CD8-positive, alpha-beta memory T cell (primary cell): Measurements from ENCODE around the gene SPINK13. TPM values are rescaled to one million over a fixed set of nuclear protein-coding genes. Genes with fewer than 3 reads are reported as not detected.
"Not testable (repeated sequence)": the region's sequence is repeated elsewhere in the genome, so short reads cannot be mapped to it uniquely, and the experiment has no call there.

Experiments used
- CTCF ChIA-PET: fragments of 350-600 bp; sonication (Branson Sonifier 250); formaldehyde crosslinking; loops from one replicate; lab custom pipeline; 2021; ENCODE audit warnings: antibody characterized with exemption; lab: Charles Lee
- POLR2A ChIA-PET: fragments of 350-600 bp; sonication (Branson Sonifier 250); formaldehyde crosslinking; loops from one replicate; lab custom pipeline; 2021; ENCODE audit warnings: antibody characterized with exemption; lab: Charles Lee
- DNase-seq, 5 donors: peaks; one replicate each; pipeline versions ENCODE4 v3.0.0 to v3.0.0-alpha.2; 2020 to 2022; ENCODE audit warnings: mixed read lengths in 1 of 5
- H3K27ac ChIP-seq: one replicate; pipeline ENCODE4 v1.7.0; 2013; ENCODE audit warnings: low read depth, mild to moderate bottlenecking, low read length, moderate library complexity
- H3K27me3 ChIP-seq: 2 replicates; pipeline ENCODE4 v1.7.0; 2013; ENCODE audit warnings: low read length, mild to moderate bottlenecking; ENCODE audit not compliant: insufficient read depth, poor library complexity, severe bottlenecking
- H3K36me3 ChIP-seq: 2 replicates; pipeline ENCODE4 v1.7.0; 2013; ENCODE audit warnings: mild to moderate bottlenecking, low read length, moderate library complexity; ENCODE audit not compliant: insufficient read depth
- H3K4me1 ChIP-seq: 2 replicates; pipeline ENCODE4 v1.7.0; 2013; ENCODE audit warnings: mild to moderate bottlenecking, low read length, moderate library complexity; ENCODE audit not compliant: insufficient read depth
- H3K4me3 ChIP-seq: 2 replicates; pipeline ENCODE4 v1.7.0; 2013; ENCODE audit warnings: mild to moderate bottlenecking, low read length
- H3K9me3 ChIP-seq: 2 replicates; pipeline ENCODE4 v1.7.0; 2013; ENCODE audit warnings: mild to moderate bottlenecking, low read length
- H3K27ac Mint-ChIP-seq, 8 donors: one replicate each; pipeline ENCODE4 v1.8.0; 2020 to 2021; ENCODE audit warnings: mixed read lengths in 8 of 8, mild to moderate bottlenecking in 6 of 8, inconsistent platforms in 3 of 8, moderate library complexity in 3 of 8
- H3K27me3 Mint-ChIP-seq, 2 donors: one replicate each; pipeline ENCODE4 v1.8.0; 2020 to 2021; ENCODE audit warnings: mixed read lengths in 2 of 2, mild to moderate bottlenecking in 1 of 2, moderate library complexity in 1 of 2
- H3K36me3 Mint-ChIP-seq, 3 donors: one replicate each; pipeline ENCODE4 v1.8.0; 2020 to 2021; ENCODE audit warnings: mixed read lengths in 3 of 3, inconsistent platforms in 1 of 3, mild to moderate bottlenecking in 1 of 3
- H3K4me1 Mint-ChIP-seq, 3 donors: one replicate each; pipeline ENCODE4 v1.8.0; 2020 to 2021; ENCODE audit warnings: mixed read lengths in 3 of 3, inconsistent platforms in 1 of 3, mild to moderate bottlenecking in 1 of 3
- H3K4me3 Mint-ChIP-seq, 7 donors: one replicate each; pipeline ENCODE4 v1.8.0; 2020 to 2021; ENCODE audit warnings: mixed read lengths in 7 of 7, mild to moderate bottlenecking in 6 of 7, moderate library complexity in 4 of 7, inconsistent platforms in 2 of 7
- H3K9me3 Mint-ChIP-seq, 5 donors: one replicate each; pipeline ENCODE4 v1.8.0; 2020 to 2022; ENCODE audit warnings: mixed read lengths in 5 of 5, mild to moderate bottlenecking in 3 of 5, moderate library complexity in 2 of 5, inconsistent platforms in 1 of 5
- polyA plus RNA-seq: library from polyadenylated mRNA; unstranded; fragments of 300-500 nt; fragmentation: Illumina TruSeq; gene quantifications from one replicate; pipeline ENCODE4 v1.2.3, GENCODE V29; 2021
- total RNA-seq, 2 experiments: library from RNA; stranded (reverse); gene quantifications; one replicate each; pipeline ENCODE4 v1.2.3, GENCODE V29; 2021

SPINK13 gene
- total and polyA plus RNA-seq, 3 experiments from 2014 or later: not detected

DNA sequence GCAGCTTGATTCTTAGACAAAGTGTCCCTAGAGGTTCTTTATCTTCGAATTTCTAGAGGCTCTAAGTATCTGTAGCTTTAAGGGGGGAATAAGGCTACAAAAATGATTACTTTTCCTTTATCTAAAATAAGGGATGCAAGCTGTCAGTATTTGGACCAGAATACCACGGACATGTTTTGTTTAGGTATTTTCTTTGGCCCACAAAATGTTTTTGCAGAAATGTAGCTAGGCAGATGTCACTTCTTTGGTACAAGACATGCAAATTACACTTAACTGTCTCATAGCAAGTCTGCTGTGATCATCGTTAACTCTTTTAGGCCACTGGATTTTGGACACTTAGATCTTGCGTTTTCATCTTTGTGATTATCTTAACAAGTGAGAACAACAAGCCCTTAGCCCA is 46.1 kb downstream of the SPINK13 start:
- Mint-ChIP-seq H3K9me3 (peaks cover 0 to 10% (median 5%) of the 10 kb centered on the region in 5 donors), H3K36me3 (no peaks in the 10 kb centered on the region), H3K27ac (no peak overlapping the region), H3K4me1 (peaks cover 0 to 1% (median 0%) of the 10 kb centered on the region in 3 donors), H3K4me3 (no peak overlapping the region), H3K27me3 (peaks cover 7 to 9% of the 10 kb centered on the region in 2 donors)
- Histone ChIP-seq H3K9me3 (no peaks in the 10 kb centered on the region), H3K4me1 (no peaks in the 10 kb centered on the region), H3K4me3 (no peak overlapping the region), H3K27ac (no peak overlapping the region), H3K27me3 (no peaks in the 10 kb centered on the region), H3K36me3 (no peaks in the 10 kb centered on the region)
- ChIA-PET CTCF (interaction anchor here (1.3 to 1.5 kb wide), 2 partner anchors 61 to 416 kb away, joined by 3 to 5 read pairs; no protein-coding TSS in a partner anchor), POLR2A (no interaction called here)
- DNase-seq: no peak

- Mint-ChIP-seq H3K27ac (peak overlapping the region in 3 of 8 donors; percentile 33 to 63 (median 61)), H3K9me3 (peaks cover 0 to 16% (median 8%) of the 10 kb centered on the region in 5 donors), H3K4me3 (peak overlapping the region; percentile 66 to 83 (median 72))
- CTCF ChIA-PET: interaction anchor here (1.8 kb wide), 1 partner anchor 54 kb away, joined by 3 read pairs; no protein-coding TSS in a partner anchor
- H3K4me1 ChIP-seq, H3K36me3 ChIP-seq, H3K27ac ChIP-seq, H3K4me1 Mint-ChIP-seq, H3K27me3 Mint-ChIP-seq, POLR2A ChIA-PET, H3K27me3 ChIP-seq, H3K9me3 ChIP-seq, H3K4me3 ChIP-seq, H3K36me3 Mint-ChIP-seq: not testable (repeated sequence)
- peak in 3 of 5 donors; percentile 1 to 45 (median 37) for DNase-seq
Measured at GRCh38 chr5:148320011-148320963, 51.7 kb downstream of the SPINK13 start.

GRCh38 chr5:148333262-148333849 is 64.8 kb downstream of the SPINK13 start:
- H3K27me3 ChIP-seq: no peaks in the 10 kb centered on the region
- H3K27ac ChIP-seq: no peak overlapping the region
- H3K36me3 ChIP-seq: no peaks in the 10 kb centered on the region
- no peak overlapping the region for H3K4me3 ChIP-seq
- peaks cover 11 to 26% (median 16%) of the 10 kb centered on the region in 5 donors for H3K9me3 Mint-ChIP-seq
- CTCF ChIA-PET: no interaction called here
- no peak overlapping the region for H3K27ac Mint-ChIP-seq
- no peaks in the 10 kb centered on the region for H3K4me1 ChIP-seq
- no peak overlapping the region for H3K4me3 Mint-ChIP-seq
- no peaks in the 10 kb centered on the region for H3K9me3 ChIP-seq
- H3K4me1 Mint-ChIP-seq: no peaks in the 10 kb centered on the region
- no peak for DNase-seq
- POLR2A ChIA-PET: no interaction called here
- peaks cover 0 to 4% (median 0%) of the 10 kb centered on the region in 3 donors for H3K36me3 Mint-ChIP-seq
- peaks cover 2 to 11% of the 10 kb centered on the region in 2 donors for H3K27me3 Mint-ChIP-seq

DNA sequence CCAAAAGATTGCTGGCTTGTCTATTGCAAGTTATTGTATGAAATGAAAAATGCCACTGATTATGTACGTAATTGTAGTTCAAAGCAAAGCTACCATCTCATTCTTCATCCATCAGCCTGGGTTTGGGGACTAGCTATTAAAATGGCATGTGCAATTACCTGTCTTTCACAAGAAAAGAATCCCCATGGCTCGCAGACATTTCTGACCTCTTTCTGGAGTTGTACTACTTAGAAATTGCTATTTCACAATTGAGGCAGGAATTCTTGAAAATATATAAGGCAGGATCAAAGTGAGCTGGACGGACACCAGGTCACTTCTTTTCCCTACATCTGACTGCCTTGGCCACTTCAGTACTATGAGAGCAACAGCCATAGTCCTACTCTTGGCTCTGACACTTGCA is 66.7 kb downstream of the SPINK13 start, which contains the start of gene SPINK9:
SPINK9 (plus strand) TSS at position 301 of the 400 bp plus-strand sequence; CDS start at position 356, 55 bp downstream.
- H3K27ac Mint-ChIP-seq: no peak within 1 kb of the TSS
- Histone ChIP-seq H3K4me1 (no peaks in the 10 kb centered on the region), H3K27ac (no peak within 1 kb of the TSS), H3K4me3 (no peak within 1 kb of the TSS), H3K9me3 (no peaks in the 10 kb centered on the region), H3K36me3 (no peaks in the 10 kb centered on the region), H3K27me3 (no peaks in the 10 kb centered on the region)
- ChIA-PET CTCF (no interaction called here), POLR2A (no interaction called here)
- peaks cover 4 to 13% (median 5%) of the 10 kb centered on the region in 5 donors for H3K9me3 Mint-ChIP-seq
- H3K4me3 Mint-ChIP-seq: no peak within 1 kb of the TSS
- peaks cover 0 to 8% of the 10 kb centered on the region in 2 donors for H3K27me3 Mint-ChIP-seq
- H3K36me3 Mint-ChIP-seq: peaks cover 0 to 4% (median 0%) of the 10 kb centered on the region in 3 donors
- no peak for DNase-seq
- H3K4me1 Mint-ChIP-seq: no peaks in the 10 kb centered on the region

Other genes starting within 250 kb of the SPINK13 start
- not detected for gene SPINK5, start 204.8 kb upstream of the SPINK13 start, total RNA-seq
- gene SPINK5, start 204.8 kb upstream of the SPINK13 start, polyA plus RNA-seq: not detected
- not detected for gene SPINK14, start 100.2 kb upstream of the SPINK13 start, total RNA-seq
- gene SPINK14, start 100.2 kb upstream of the SPINK13 start, polyA plus RNA-seq: not detected
- not detected for gene SPINK6, start 65.8 kb upstream of the SPINK13 start, total RNA-seq
- gene SPINK6, start 65.8 kb upstream of the SPINK13 start, polyA plus RNA-seq: not detected
- gene MARCOL, start 30.3 kb upstream of the SPINK13 start, total RNA-seq: not detected
- not detected for gene MARCOL, start 30.3 kb upstream of the SPINK13 start, polyA plus RNA-seq
- gene SPINK7, start 43.6 kb downstream of the SPINK13 start, total RNA-seq: not detected
- not detected for gene SPINK7, start 43.6 kb downstream of the SPINK13 start, polyA plus RNA-seq
- not detected for gene SPINK9, start 66.8 kb downstream of the SPINK13 start, total RNA-seq
- gene SPINK9, start 66.8 kb downstream of the SPINK13 start, polyA plus RNA-seq: not detected
- gene FBXO38, start 115.2 kb downstream of the SPINK13 start, total RNA-seq: 10 to 100 TPM; 36.7 to 42.4 TPM
- gene FBXO38, start 115.2 kb downstream of the SPINK13 start, polyA plus RNA-seq: 22.4 TPM